IPS-18c (cell line): ENCODE results near the gene ADCY3.

Experiments used
- H3K4me3 ChIP-seq: 2 replicates; pipeline ENCODE4 v1.7.0; 2013; ENCODE audit warnings: low read depth, mild to moderate bottlenecking, low read length, moderate library complexity; ENCODE audit not compliant: insufficient read depth
- H3K9me3 ChIP-seq: one replicate; pipeline ENCODE4 v1.6.1; 2013; ENCODE audit warnings: mild to moderate bottlenecking, low read length, moderate library complexity; ENCODE audit not compliant: control insufficient read depth, insufficient read depth

The ADCY3 gene

GRCh38 chr2:24888177-24888576, 31.9 kb downstream of the ADCY3 start:
- Histone ChIP-seq H3K9me3 (no peaks in the 10 kb centered on the region), H3K4me3 (no peak overlapping the region)

- Histone ChIP-seq H3K9me3 (no peaks in the 10 kb centered on the region), H3K4me3 (no peak overlapping the region)
Measured at GRCh38 chr2:24887307-24887874, 32.6 kb downstream of the ADCY3 start.

- Histone ChIP-seq H3K9me3 (no peaks in the 10 kb centered on the region), H3K4me3 (no peak overlapping the region)
Measured at GRCh38 chr2:24886691-24887304, 33.2 kb downstream of the ADCY3 start.

- no peaks in the 10 kb centered on the region for H3K9me3 ChIP-seq
- no peak overlapping the region for H3K4me3 ChIP-seq
Measured at GRCh38 chr2:24886126-24886501, 33.9 kb downstream of the ADCY3 start.

- Histone ChIP-seq H3K9me3 (no peaks in the 10 kb centered on the region), H3K4me3 (no peak overlapping the region)
Measured at GRCh38 chr2:24885221-24886125, 34.6 kb downstream of the ADCY3 start.

GRCh38 chr2:24883946-24884345, 36.1 kb downstream of the ADCY3 start:
- Histone ChIP-seq H3K4me3 (no peak overlapping the region), H3K9me3 (no peaks in the 10 kb centered on the region)

GRCh38 chr2:24881623-24882022, 38.4 kb downstream of the ADCY3 start:
- Histone ChIP-seq H3K4me3 (no peak overlapping the region), H3K9me3 (no peaks in the 10 kb centered on the region)

GRCh38 chr2:24881158-24881557, 38.9 kb downstream of the ADCY3 start:
- Histone ChIP-seq H3K4me3 (no peak overlapping the region), H3K9me3 (no peaks in the 10 kb centered on the region)

- Histone ChIP-seq H3K4me3 (no peak overlapping the region), H3K9me3 (no peaks in the 10 kb centered on the region)
Measured at GRCh38 chr2:24878341-24878740, 41.7 kb downstream of the ADCY3 start.

- no peaks in the 10 kb centered on the region for H3K9me3 ChIP-seq
- H3K4me3 ChIP-seq: no peak overlapping the region
Measured at GRCh38 chr2:24877646-24878045, 42.4 kb downstream of the ADCY3 start.

GRCh38 chr2:24877067-24877466, 43.0 kb downstream of the ADCY3 start:
- no peaks in the 10 kb centered on the region for H3K9me3 ChIP-seq
- H3K4me3 ChIP-seq: no peak overlapping the region

- no peaks in the 10 kb centered on the region for H3K9me3 ChIP-seq
- H3K4me3 ChIP-seq: no peak overlapping the region
Measured at GRCh38 chr2:24875901-24876300, 44.1 kb downstream of the ADCY3 start.

- Histone ChIP-seq H3K4me3 (no peak overlapping the region), H3K9me3 (no peaks in the 10 kb centered on the region)
Measured at GRCh38 chr2:24875272-24875671, 44.8 kb downstream of the ADCY3 start.

- H3K4me3 ChIP-seq: no peak overlapping the region
- peaks cover 2% of the 10 kb centered on the region for H3K9me3 ChIP-seq
Measured at GRCh38 chr2:24874035-24874434, 46.0 kb downstream of the ADCY3 start.

- Histone ChIP-seq H3K4me3 (no peak overlapping the region), H3K9me3 (peaks cover 2% of the 10 kb centered on the region)
Measured at GRCh38 chr2:24873619-24874018, 46.4 kb downstream of the ADCY3 start.

GRCh38 chr2:24872344-24873115, 47.5 kb downstream of the ADCY3 start:
- no peak overlapping the region for H3K4me3 ChIP-seq
- H3K9me3 ChIP-seq: peaks cover 2% of the 10 kb centered on the region

GRCh38 chr2:24871852-24872333, 48.1 kb downstream of the ADCY3 start:
- peaks cover 2% of the 10 kb centered on the region for H3K9me3 ChIP-seq
- H3K4me3 ChIP-seq: no peak overlapping the region
